ENCODE data around the gene CCDC181.

DNA sequence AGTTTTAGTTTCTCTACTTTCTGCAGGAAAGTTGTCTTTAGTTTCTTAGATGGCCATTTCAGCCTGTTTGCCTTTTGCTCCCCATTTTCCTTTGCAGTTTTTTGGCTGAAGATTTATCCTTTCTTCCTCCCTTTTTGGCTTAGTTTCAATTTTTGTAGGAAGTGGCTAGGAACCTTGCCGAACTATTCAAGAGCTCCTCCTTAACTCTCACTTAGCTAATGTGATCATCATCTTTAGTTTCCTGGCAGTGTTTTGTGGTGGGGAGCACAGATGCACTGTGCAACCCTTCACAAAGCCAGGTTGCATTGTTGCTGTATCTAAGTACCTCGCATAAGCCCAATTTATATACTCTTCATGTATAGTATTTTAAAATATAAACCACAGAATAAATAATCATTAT is 28.8 kb upstream of the CCDC181 start:
- no peak for TF ChIP-seq POLR2A (IDR thresholded peaks at IDR 0.05)
- TF ChIP-seq, protein P1, sequence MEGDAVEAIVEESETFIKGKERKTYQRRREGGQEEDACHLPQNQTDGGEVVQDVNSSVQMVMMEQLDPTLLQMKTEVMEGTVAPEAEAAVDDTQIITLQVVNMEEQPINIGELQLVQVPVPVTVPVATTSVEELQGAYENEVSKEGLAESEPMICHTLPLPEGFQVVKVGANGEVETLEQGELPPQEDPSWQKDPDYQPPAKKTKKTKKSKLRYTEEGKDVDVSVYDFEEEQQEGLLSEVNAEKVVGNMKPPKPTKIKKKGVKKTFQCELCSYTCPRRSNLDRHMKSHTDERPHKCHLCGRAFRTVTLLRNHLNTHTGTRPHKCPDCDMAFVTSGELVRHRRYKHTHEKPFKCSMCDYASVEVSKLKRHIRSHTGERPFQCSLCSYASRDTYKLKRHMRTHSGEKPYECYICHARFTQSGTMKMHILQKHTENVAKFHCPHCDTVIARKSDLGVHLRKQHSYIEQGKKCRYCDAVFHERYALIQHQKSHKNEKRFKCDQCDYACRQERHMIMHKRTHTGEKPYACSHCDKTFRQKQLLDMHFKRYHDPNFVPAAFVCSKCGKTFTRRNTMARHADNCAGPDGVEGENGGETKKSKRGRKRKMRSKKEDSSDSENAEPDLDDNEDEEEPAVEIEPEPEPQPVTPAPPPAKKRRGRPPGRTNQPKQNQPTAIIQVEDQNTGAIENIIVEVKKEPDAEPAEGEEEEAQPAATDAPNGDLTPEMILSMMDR (IDR thresholded peaks at IDR 0.05): no peak
